Pancreas (tissue), 10 donors: ENCODE data around the gene ADCY7. TPM values are rescaled to one million over a fixed set of nuclear protein-coding genes. Genes with fewer than 3 reads are reported as not detected.

ENCODE experiments used
- ATAC-seq, 4 donors: fragments of 200-7000 bp; cut with Tn5 transposase; one replicate each; pipeline versions ENCODE4 v1.8.0 to v1.9.1; 2020; ENCODE audit warnings: mild to moderate bottlenecking in 4 of 4, moderate library complexity in 4 of 4
- DNase-seq, 6 donors: peaks; one replicate each; pipeline ENCODE4 v3.0.0-alpha.2; 2020
- FAIRE-seq: peaks from 2 replicates; lab custom pipeline; 2012; peaks lifted over from hg19 to GRCh38; lab: Jason Lieb, UNC
- H3K27ac ChIP-seq, 4 donors: fragments of 200-600 bp; sonication (generic); 1 replicate in 3 of 4; 2 replicates in 1 of 4; pipeline versions ENCODE4 v1.5.0 to v1.8.0; 2020
- H3K27me3 ChIP-seq, 4 donors: fragments of 200-600 bp; one replicate each; pipeline ENCODE4 v1.8.0; 2021
- H3K36me3 ChIP-seq, 3 donors: fragments of 200-600 bp; sonication (generic) in 1 of 3; one replicate each; pipeline versions ENCODE4 v1.5.0 to v1.8.0; 2020 to 2021
- H3K4me1 ChIP-seq, 3 donors: fragments of 200-600 bp; one replicate each; pipeline ENCODE4 v1.8.0; 2021
- H3K4me3 ChIP-seq, 4 donors: fragments of 200-600 bp; sonication (generic) in 2 of 4; one replicate each; pipeline versions ENCODE4 v1.5.0 to v1.8.0; 2020 to 2021
- H3K9me3 ChIP-seq, 4 donors: fragments of 200-600 bp; one replicate each; pipeline ENCODE4 v1.8.0; 2021
- WGBS, 2 donors: extraction: QIAGEN DNeasy Blood & Tissue Kit; methylation state at CpG; one replicate each; pipeline ENCODE4 v1.1.7; 2013; 5-methylcytosine and 5-hydroxymethylcytosine counted together
- intact Hi-C, 3 donors: fragments of 100-400 bp; cut with DNase I; formaldehyde crosslinking; loops; one replicate each; pipeline versions ENCODE4 v1.11.1 to v1.14.2; 2022
- polyA plus RNA-seq, 2 donors: library from polyadenylated mRNA; stranded (reverse); fragments of 200-250 nt; gene quantifications; one replicate each; pipeline ENCODE4 v1.2.3, GENCODE V29; 2013
- total RNA-seq, 6 donors: library from RNA; stranded (reverse); fragmentation: NEBNext Ultra II Directional in 4 of 6; extraction: Animal tissue kit (Norgen Biotek cat#: 25700) in 4 of 6; gene quantifications; one replicate each; pipeline versions ENCODE4 v1.2.1 to v1.2.4, GENCODE V29; 2021 to 2023
- TF ChIP-seq, protein P1 (sequence below), 4 donors: fragments of 200-600 bp; sonication (generic) in 3 of 4; IDR thresholded peaks; one replicate each; pipeline versions ENCODE4 v1.5.0 to v1.8.0; 2021; ENCODE audit warnings: antibody characterized with exemption in 4 of 4
- donor health status: healthy with polysubstance abuse.
- donor health status: DM: no; HTN: no; CAD: no; lungs with moderate emphysema.
- donor health status: DM: no; HTN: no; CAD: no.
- donor health status: control.
- donor health status: control.
- donor health status: Bipolar disorder and iron deficiency.
- donor health status: DM: yes; HTN: yes; CAD: no.
- donor health status: DM: no; HTN: no; CAD: no.
- donor health status: DM: no; HTN: no; CAD: no.
- donor health status: DM: yes; HTN: yes; CAD: no.

The ADCY7 gene
- total and polyA plus RNA-seq, 8 donors: 1.9 to 21.1 (median 4.3) TPM

- peak overlapping the region in 1 of 4 donors; percentile 44 for H3K27ac ChIP-seq
These were observed 9.3 kb downstream of the ADCY7 start for GRCh38 chr16:50275428-50276325.

DNA sequence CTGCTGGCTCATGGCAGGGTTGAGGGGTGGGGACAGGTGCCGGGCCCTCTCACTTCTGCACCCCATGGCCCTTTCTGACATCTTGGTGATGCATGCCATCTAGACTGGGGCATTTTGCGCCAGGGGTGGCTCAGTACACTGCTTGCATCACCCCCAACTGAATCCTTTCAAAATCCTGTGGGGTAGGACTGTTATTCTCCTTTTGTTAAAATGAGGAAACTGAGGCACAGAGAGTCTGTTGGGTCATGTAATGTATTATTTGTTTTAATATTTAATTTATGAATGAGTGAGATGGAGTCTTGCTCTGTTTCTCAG lies 9.9 kb downstream of the ADCY7 start:
- DNase-seq: no peak
- intact Hi-C loops: no loop called here
- WGBS, 2 donors: 89 to 96% methylated on average over 2 of the region's 2 CpGs
- Histone ChIP-seq H3K27ac (no peak overlapping the region), H3K27me3 (no peaks in the 10 kb centered on the region), H3K4me3 (no peak overlapping the region), H3K36me3 (no peaks in the 10 kb centered on the region), H3K4me1 (no peaks in the 10 kb centered on the region), H3K9me3 (no peaks in the 10 kb centered on the region)
- TF ChIP-seq, protein P1, sequence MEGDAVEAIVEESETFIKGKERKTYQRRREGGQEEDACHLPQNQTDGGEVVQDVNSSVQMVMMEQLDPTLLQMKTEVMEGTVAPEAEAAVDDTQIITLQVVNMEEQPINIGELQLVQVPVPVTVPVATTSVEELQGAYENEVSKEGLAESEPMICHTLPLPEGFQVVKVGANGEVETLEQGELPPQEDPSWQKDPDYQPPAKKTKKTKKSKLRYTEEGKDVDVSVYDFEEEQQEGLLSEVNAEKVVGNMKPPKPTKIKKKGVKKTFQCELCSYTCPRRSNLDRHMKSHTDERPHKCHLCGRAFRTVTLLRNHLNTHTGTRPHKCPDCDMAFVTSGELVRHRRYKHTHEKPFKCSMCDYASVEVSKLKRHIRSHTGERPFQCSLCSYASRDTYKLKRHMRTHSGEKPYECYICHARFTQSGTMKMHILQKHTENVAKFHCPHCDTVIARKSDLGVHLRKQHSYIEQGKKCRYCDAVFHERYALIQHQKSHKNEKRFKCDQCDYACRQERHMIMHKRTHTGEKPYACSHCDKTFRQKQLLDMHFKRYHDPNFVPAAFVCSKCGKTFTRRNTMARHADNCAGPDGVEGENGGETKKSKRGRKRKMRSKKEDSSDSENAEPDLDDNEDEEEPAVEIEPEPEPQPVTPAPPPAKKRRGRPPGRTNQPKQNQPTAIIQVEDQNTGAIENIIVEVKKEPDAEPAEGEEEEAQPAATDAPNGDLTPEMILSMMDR (IDR thresholded peaks at IDR 0.05): no peak
- ATAC-seq: no peak
- no peak for FAIRE-seq

More at GRCh38 chr16:50275428-50276325, 9.3 kb downstream of the ADCY7 start:
- Histone ChIP-seq H3K27me3 (no peaks in the 10 kb centered on the region), H3K36me3 (no peaks in the 10 kb centered on the region), H3K9me3 (no peaks in the 10 kb centered on the region), H3K4me3 (no peak overlapping the region), H3K4me1 (no peaks in the 10 kb centered on the region)
- ATAC-seq (no peak), DNase-seq (peak in 2 of 6 donors; percentile 38 to 48), FAIRE-seq (no peak)
- 80 to 85% methylated on average over 12 of the region's 12 CpGs for WGBS, 2 donors
- TF ChIP-seq, protein P1 (IDR thresholded peaks at IDR 0.05): no peak
- intact Hi-C loops: no loop called here

GRCh38 chr16:50276801-50277555 lies 10.6 kb downstream of the ADCY7 start:
- WGBS, 2 donors: 86 to 89% methylated on average over 4 of the region's 4 CpGs
- no peaks in the 10 kb centered on the region for H3K4me1 ChIP-seq
- ATAC-seq (no peak), DNase-seq (no peak), FAIRE-seq (no peak)
- no peaks in the 10 kb centered on the region for H3K9me3 ChIP-seq
- no peak overlapping the region for H3K27ac ChIP-seq
- H3K36me3 ChIP-seq: no peaks in the 10 kb centered on the region
- intact Hi-C loops: no loop called here
- no peak overlapping the region for H3K4me3 ChIP-seq
- no peaks in the 10 kb centered on the region for H3K27me3 ChIP-seq
- TF ChIP-seq, protein P1 (IDR thresholded peaks at IDR 0.05): no peak

GRCh38 chr16:50278251-50278650 lies 11.9 kb downstream of the ADCY7 start:
- Histone ChIP-seq H3K4me3 (no peak overlapping the region), H3K27ac (no peak overlapping the region), H3K27me3 (no peaks in the 10 kb centered on the region), H3K9me3 (no peaks in the 10 kb centered on the region), H3K36me3 (no peaks in the 10 kb centered on the region), H3K4me1 (no peaks in the 10 kb centered on the region)
- TF ChIP-seq, protein P1 (IDR thresholded peaks at IDR 0.05): no peak
- FAIRE-seq: no peak
- 50 to 62% methylated on average over 3 of the region's 3 CpGs for WGBS, 2 donors
- intact Hi-C loops: no loop called here
- no peak for ATAC-seq
- no peak for DNase-seq
